Progenitor cell of endocrine pancreas (in vitro differentiated cells): ENCODE results near the gene OSBPL6. TPM values are rescaled to one million over a fixed set of nuclear protein-coding genes. Genes with fewer than 3 reads are reported as not detected.
A peak's percentile ranks its signal among the peaks of the same experiment; 100 is the strongest.
"Not testable (repeated sequence)": the region's sequence is repeated elsewhere in the genome, so short reads cannot be mapped to it uniquely, and the experiment has no call there.

Source experiments
- DNase-seq: peaks from one replicate; pipeline ENCODE4 v3.0.0; 2021; ENCODE audit warnings: low spot score; ENCODE audit not compliant: unreplicated experiment
- H3K27ac Mint-ChIP-seq: 2 replicates; pipeline ENCODE4 v1.8.0; 2021; ENCODE audit warnings: mild to moderate bottlenecking, moderate library complexity, mixed read lengths
- H3K27me3 Mint-ChIP-seq: 2 replicates; pipeline ENCODE4 v1.8.0; 2021; ENCODE audit warnings: mixed read lengths
- H3K36me3 Mint-ChIP-seq: 2 replicates; pipeline ENCODE4 v1.8.0; 2022; ENCODE audit warnings: mixed read lengths; ENCODE audit not compliant: insufficient read depth
- H3K4me1 Mint-ChIP-seq: 2 replicates; pipeline ENCODE4 v1.8.0; 2021; ENCODE audit warnings: low read depth, mixed read lengths
- H3K4me3 Mint-ChIP-seq: 2 replicates; pipeline ENCODE4 v1.8.0; 2021; ENCODE audit warnings: low read depth, mild to moderate bottlenecking, moderate library complexity, mixed read lengths
- H3K9me3 Mint-ChIP-seq: 2 replicates; pipeline ENCODE4 v1.8.0; 2021; ENCODE audit warnings: low read depth, mixed read lengths
- total RNA-seq: library from RNA; stranded (reverse); gene quantifications from 2 replicates; pipeline ENCODE4 v1.2.1, GENCODE V29; 2021
- TF ChIP-seq, protein P1 (sequence below): fragments of 200-600 bp; sonication (generic); IDR thresholded peaks from one replicate; pipeline ENCODE4 v1.5.0; 2021; ENCODE audit warnings: antibody characterized with exemption, mild to moderate bottlenecking; ENCODE audit not compliant: unreplicated experiment

OSBPL6 gene
- total RNA-seq, 1 donor from 2014 or later = 2.4 TPM

DNA sequence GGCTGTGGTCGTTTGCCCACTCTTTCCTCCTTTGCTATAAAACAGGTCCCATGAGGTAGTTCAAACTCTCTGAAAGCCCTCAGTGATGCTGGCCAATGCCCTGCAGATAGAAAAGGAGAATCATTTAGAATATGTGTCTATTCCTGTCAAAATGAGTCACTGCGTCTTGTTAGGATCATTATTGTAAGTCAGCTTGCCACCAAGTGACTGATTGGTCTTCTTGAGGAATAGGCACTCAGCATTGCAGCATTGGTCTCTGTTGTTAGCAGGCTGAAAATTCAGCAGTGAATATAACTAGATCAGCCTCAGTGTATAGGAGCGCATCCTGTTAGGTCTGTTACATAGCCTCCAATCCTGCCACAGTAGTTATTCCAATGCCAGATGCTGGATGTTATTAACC is 227.8 kb downstream of the OSBPL6 start:
- TF ChIP-seq, protein P1, sequence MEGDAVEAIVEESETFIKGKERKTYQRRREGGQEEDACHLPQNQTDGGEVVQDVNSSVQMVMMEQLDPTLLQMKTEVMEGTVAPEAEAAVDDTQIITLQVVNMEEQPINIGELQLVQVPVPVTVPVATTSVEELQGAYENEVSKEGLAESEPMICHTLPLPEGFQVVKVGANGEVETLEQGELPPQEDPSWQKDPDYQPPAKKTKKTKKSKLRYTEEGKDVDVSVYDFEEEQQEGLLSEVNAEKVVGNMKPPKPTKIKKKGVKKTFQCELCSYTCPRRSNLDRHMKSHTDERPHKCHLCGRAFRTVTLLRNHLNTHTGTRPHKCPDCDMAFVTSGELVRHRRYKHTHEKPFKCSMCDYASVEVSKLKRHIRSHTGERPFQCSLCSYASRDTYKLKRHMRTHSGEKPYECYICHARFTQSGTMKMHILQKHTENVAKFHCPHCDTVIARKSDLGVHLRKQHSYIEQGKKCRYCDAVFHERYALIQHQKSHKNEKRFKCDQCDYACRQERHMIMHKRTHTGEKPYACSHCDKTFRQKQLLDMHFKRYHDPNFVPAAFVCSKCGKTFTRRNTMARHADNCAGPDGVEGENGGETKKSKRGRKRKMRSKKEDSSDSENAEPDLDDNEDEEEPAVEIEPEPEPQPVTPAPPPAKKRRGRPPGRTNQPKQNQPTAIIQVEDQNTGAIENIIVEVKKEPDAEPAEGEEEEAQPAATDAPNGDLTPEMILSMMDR = no peak
- H3K27ac Mint-ChIP-seq = no peak overlapping the region
- H3K4me3 Mint-ChIP-seq = no peak overlapping the region
- H3K4me1 Mint-ChIP-seq = no peaks in the 10 kb centered on the region
- H3K27me3 Mint-ChIP-seq = no peaks in the 10 kb centered on the region
- peaks cover 28% of the 10 kb centered on the region for H3K9me3 Mint-ChIP-seq
- DNase-seq = no peak
- peaks cover 36% of the 10 kb centered on the region for H3K36me3 Mint-ChIP-seq

DNA sequence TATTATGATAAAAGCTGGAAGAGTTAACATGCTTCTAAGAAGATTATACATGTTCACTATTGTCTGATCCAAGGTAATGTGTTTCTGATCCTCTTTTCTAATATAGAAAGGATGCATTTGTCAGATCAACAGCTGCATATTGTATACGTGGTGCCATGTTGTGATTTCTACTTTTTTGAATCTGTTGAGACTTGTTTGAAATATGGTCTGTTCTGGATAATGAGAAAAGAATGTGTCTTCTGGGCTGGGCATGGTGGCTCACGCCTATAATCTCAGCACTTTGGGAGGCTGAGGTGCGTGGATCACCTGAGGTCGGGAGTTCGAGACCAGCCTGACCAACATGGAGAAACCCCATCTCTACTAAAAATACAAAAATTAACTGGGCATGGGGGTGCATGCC is 229.4 kb downstream of the OSBPL6 start:
- not testable (repeated sequence) for H3K4me1 Mint-ChIP-seq, H3K27me3 Mint-ChIP-seq, DNase-seq, H3K27ac Mint-ChIP-seq, H3K4me3 Mint-ChIP-seq
- peaks cover 28% of the 10 kb centered on the region for H3K9me3 Mint-ChIP-seq
- peaks cover 45% of the 10 kb centered on the region for H3K36me3 Mint-ChIP-seq

GRCh38 chr2:178425255-178425827 is 231.0 kb downstream of the OSBPL6 start:
- Mint-ChIP-seq H3K4me3 (no peak overlapping the region), H3K27me3 (no peaks in the 10 kb centered on the region), H3K27ac (no peak overlapping the region), H3K36me3 (peaks cover 45% of the 10 kb centered on the region), H3K4me1 (no peaks in the 10 kb centered on the region), H3K9me3 (peaks cover 28% of the 10 kb centered on the region)
- TF ChIP-seq, protein P1 = no peak
- no peak for DNase-seq

DNA sequence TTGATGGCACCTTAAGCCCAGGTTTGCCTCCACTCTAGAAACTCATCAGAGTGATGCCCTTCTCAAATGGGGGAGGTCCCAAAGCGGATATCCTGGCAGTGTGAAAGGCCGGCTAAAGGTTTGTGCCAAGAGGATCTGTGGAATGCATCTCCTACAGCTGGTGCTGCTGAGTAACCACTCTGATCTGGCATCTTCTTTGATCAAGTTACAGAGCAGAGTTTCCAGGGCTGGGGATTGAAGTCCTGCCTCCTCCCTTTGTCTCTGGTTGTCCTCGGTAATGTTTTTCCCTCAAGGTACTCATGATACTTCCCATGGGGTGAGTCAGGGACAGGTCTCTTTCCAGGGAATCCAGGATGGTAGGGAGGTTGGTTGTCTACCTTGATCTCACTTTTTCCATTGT is 232.1 kb downstream of the OSBPL6 start:
- Mint-ChIP-seq H3K36me3 (peaks cover 48% of the 10 kb centered on the region), H3K4me1 (no peaks in the 10 kb centered on the region), H3K4me3 (no peak overlapping the region), H3K27ac (no peak overlapping the region), H3K9me3 (peaks cover 28% of the 10 kb centered on the region), H3K27me3 (no peaks in the 10 kb centered on the region)
- TF ChIP-seq, protein P1 = no peak
- DNase-seq = no peak

GRCh38 chr2:178427458-178427857 is 233.1 kb downstream of the OSBPL6 start:
- H3K4me3 Mint-ChIP-seq = no peak overlapping the region
- TF ChIP-seq, protein P1 = no peak
- no peak overlapping the region for H3K27ac Mint-ChIP-seq
- H3K36me3 Mint-ChIP-seq = peaks cover 53% of the 10 kb centered on the region
- no peaks in the 10 kb centered on the region for H3K27me3 Mint-ChIP-seq
- no peaks in the 10 kb centered on the region for H3K4me1 Mint-ChIP-seq
- H3K9me3 Mint-ChIP-seq = peaks cover 28% of the 10 kb centered on the region
- no peak for DNase-seq

DNA sequence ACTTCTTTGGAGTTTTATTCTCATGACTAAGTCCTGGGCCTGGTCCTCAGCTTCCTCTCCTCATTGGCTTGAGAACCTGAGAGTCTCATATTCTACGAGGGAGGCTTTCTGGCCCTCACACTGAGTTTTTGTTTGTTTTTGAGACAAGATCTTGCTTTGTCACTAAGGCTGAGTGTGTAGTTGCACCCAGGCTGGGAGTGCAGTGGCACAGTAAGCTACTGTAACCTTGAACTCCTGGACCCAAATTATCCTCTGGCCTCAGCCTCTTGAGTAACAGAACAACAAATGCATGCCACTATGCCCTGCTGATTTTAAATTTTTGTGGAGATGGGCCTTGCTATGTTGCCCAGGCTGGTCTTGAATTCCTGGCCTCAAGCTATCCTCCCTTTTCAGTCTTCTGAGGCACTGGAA is 234.1 kb downstream of the OSBPL6 start:
- no peaks in the 10 kb centered on the region for H3K4me1 Mint-ChIP-seq
- TF ChIP-seq, protein P1 = no peak
- H3K27me3 Mint-ChIP-seq = no peaks in the 10 kb centered on the region
- no peak for DNase-seq
- peaks cover 28% of the 10 kb centered on the region for H3K9me3 Mint-ChIP-seq
- peaks cover 53% of the 10 kb centered on the region for H3K36me3 Mint-ChIP-seq
- no peak overlapping the region for H3K4me3 Mint-ChIP-seq
- H3K27ac Mint-ChIP-seq = peak overlapping the region; percentile 47
